NCI-H1930 (cell line): ENCODE data around the gene NCK2.

ENCODE experiments used
- DNase-seq, 2 experiments: peaks; one replicate each; lab custom pipeline; 2025; lab: John Stamatoyannopoulos, UW

The NCK2 gene

DNA sequence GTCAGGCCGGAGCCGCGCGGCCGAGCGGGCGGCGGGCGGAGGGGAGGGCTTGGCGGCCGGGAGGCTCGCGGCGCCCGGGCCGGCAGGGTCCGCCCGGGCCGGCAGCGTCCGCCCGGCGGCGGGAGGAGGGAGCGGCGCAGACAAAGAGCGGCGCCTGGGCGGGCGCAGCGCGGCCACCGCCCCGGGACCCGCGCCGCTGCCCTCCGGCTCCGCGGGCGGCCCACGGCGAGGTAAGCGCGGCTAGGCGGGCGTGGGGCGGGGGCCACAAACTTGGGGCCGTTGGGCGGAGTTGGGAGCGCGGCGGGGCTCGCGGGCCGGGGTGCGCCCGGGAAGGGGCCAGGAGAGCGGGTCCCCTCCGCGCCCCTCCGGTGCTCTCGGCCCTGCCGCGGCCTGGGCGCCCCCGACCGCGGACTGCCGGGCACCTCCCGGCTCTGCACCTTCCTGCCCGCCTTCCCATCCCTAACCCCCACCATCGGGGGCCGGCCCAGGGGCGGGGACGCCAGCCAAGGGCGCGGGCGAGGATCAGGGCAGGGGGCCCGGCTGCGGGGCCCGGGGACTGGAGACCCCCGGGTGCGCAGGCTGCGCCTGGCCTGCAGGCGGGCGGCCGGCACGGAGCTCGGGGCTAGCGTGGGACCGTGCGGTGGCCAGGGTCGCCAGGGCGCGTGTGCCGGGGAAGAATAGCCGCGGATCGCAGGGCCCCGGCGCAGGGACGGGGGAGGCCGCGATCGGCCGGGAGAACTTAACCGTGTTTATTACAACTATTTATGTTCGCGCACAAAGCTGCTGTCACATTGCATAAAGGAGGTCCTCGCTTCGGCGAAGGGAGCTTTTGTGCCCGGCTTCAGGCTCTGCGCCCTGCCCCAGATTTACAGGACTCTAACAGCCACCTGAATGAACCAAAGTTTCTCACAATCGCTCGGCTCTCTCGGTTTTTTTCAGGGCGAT, at the start of gene NCK2:
Gene NCK2, plus strand, starts transcription at position 4 of the 945 bp plus-strand sequence. CDS start 110,152 bp downstream, outside the sequence.
- DNase-seq = no peak

DNA sequence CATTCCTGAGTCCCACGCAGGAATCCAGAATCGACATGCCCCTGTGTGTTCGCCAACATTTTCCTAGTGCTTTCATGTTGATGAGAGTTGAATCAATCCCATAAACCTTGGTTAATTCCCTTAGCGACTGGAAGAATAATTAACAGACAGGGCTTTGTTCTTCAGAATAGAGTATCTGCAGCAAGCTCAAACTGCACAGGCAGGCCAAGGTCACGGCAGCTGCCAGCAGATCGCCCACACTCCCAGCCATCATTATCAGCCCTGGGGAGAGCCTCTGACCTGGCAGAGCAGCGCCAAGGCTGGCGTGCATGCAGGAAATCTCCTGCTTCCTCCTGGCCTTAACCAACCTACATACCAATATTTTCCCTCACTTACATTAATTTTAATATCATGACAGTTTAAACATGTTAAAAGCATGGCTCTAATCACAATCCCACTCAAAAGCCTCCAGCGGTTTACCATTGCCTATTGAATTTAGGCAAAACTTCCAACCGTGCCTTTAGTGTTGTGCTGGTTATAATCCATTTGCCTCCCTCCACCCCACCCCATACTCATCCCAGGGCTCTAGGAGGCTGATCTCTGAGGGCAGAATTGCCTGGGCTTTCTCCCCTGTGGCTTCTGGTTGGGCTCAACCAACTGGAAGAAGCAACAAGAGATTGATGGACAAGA, 46.8 kb upstream of the NCK2 start:
- no peak for DNase-seq

DNA sequence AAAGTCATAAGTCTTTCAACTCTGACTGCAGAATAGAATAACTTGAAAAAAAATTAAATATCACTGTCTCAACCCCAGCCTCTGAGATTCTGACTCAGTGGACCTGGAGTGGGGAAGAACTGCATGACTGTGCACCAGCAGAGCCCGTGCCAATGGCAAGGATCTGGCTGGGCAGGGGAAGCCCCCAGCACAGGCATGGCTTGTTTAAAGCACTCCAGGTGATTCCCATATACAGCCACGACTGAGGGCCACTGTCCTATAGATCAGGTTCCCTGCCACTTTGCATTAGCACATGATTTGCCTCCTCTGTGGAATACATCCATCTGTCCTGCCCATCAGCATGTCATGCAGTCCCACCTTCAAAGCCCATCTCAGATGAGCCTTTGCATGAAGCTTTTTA, 45.9 kb upstream of the NCK2 start:
- no peak for DNase-seq

DNA sequence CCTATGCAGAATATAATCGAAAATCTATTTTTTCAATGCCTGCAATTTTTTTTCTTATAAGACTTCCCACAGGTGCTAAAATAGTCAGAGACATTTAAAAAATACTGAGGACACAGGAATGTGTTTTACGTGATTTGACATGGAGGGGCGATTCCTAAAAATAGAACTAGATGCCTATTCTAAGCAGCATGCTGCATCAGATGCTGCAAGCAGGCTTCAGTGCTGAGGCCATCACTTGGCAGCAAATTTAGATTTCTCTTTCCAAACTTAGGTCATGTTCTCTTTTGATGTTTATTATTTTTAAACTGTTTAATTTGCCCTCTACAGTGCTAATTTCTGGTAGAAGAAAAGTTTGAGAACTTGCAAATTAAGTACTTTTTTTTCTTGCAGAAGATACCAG, 43.7 kb upstream of the NCK2 start:
- DNase-seq = no peak

DNA sequence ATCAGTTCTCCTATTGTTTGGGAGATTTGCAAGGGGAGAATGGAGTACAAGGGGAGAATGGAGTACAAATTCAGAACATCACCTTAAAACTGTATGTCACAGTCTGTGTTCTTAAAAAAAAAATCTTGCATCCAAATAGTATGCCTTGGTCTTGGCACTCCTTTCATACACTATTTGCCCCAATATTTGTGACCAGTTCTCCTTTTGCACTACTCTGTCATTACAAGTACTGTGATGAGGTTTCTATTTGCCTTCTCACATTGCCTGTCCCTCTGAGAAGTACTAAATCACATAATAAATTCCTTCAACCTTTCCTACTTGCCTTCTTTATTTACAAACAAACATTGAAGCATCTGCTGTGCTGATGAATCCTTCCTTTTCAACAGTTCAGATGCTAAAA, 36.0 kb upstream of the NCK2 start:
- DNase-seq = no peak

GRCh38 chr2:105711394-105711793, 33.3 kb upstream of the NCK2 start:
- DNase-seq = no peak

- DNase-seq = no peak
Observed at GRCh38 chr2:105712166-105712915, 32.4 kb upstream of the NCK2 start.

DNA sequence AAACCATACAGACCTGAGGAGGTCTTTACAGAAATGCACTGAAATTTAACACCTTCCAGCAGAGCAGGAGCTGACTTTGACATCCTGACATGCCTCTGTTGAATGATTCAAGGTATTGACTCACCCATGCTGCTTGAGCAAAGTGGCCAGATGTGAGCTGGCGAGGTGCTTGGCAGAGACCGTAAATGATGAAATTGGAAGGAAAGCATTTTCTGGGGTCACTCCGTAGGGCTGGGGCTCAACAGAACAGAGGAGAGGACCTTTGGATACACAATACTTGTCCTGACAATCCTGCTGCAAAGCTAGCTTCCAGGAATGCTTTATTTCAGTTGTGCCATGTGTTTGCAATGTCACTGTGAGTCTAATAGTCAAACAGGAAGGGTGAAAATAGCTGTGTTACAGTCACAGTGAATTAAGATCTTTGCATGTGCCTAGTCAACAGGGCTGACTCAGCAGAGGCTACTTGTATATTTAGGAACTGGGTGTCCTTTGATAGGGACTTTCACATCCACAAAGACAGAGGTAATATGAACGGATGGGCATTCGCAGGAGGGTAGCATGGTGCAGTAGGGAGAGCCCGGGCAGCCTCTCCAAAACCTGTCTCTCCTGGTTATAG, 31.6 kb upstream of the NCK2 start:
- DNase-seq = no peak

DNA sequence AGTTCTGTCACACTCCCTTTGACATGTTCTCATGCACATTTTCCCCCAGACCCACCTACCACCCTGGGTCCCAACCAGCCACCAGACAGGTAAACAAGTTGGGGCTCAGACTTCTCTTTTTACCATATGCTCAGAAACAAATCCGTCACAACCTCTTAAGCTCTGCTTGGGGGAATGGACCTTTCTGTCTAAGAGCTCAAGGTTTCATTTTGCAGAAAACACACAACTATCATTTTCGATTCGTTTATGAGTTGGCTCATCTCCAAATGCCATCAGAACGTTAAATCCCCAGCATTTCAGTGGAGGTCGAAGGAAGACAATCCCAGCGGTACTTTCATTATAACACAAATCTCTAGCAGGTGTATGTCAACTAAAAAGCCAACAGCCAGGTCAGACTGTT, 30.6 kb upstream of the NCK2 start:
- no peak for DNase-seq

DNA sequence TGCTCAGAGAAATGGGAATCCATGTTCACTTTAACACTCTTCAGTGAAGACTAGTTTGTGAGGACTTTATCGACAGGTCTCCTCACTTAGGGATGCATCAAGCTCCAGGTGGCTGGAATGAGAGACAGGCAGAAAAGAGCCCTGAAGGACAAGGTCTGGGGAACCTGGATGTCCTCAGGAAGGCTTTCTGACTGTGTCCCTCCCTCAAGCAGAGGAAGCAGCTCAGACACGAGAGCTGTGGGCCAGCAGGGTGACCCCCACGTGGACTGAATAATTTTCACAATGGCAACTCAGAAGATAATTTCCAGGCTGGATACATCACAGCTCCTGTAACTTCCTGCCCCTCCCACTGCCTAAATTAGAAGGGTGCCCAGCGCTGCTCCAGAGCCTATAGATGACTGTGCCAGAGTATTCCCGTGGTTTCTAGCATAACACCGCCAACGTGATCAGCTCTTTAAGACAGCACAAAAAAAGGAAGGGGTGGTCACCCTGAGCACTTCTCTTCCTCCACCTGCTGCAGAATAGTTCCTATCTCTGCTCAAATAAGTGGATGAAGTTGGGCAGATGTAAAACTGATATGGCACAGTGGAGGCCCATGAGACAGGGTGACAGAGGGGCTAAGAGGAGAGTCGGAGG, 25.7 kb upstream of the NCK2 start:
- no peak for DNase-seq

DNA sequence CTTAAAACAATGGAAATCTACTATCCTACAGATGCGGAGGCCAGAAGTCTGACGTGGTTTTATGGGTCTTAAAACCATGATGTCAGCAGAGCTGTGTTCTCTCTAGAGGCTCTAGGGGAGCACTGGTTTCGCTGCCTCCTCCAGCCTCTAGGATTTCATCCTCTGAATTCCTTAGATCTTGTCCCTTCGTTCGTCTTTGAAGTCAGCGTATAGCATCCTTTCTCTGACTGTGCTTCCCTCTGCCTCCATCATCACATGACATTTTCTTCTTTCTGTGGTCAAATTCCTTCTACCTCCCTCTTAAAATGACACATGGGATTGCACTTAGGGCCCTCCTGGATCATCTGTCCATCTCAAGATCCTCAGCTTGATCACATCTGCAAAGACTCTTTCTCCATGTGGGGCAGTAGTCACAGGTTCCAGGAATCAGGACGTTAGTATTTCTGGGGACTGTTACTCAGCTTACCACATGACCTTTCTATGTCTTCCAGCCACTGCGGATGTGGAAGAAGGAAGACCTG, 22.7 kb upstream of the NCK2 start:
- no peak for DNase-seq

DNA sequence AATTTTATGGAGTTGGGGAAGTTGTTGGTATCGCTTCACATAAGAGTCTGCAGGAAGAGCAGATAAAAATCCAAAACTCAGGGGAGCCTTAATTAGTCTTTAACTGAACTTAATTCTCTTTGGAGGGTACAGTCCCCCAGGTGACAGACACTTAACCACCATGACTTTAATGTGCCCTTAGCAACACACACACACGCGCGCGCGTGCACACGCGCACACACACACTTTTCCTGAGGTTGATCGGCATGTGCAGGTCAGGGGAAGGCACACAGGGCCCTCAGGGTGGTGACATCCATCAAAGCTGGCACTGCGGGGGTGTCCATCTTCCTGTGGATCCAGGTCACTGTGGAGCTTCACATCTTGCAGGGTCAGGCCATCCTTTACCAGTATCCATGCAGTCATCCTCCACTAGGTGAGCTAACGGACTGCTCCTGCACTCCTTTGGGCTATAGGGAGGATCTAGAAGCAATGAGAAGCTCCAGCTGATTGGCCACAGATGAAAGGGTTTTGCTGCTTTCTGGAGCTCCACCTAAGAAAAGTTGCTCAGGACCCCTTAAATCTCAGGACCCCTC, 21.9 kb upstream of the NCK2 start:
- no peak for DNase-seq

GRCh38 chr2:105723431-105723830, 21.3 kb upstream of the NCK2 start:
- DNase-seq = no peak

GRCh38 chr2:105725388-105725787, 19.3 kb upstream of the NCK2 start:
- no peak for DNase-seq

DNA sequence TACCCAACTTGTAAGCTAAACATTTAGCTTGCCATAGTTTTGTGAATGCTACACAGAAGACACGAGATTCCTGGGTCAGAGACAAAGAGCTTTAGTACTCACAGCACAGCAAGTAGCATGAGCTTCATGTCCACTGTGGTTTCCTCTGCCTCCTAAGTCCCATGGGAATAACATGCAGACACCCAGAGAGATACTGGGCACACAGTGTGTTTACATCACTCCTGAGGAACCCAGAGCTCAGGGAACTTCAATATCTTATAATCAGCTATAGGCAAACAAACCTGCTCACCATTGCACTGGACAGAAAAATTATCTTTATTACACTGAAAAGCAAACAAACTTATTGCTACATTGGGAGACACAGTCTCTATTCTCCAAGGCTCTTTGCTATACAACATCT, 14.5 kb upstream of the NCK2 start:
- DNase-seq = no peak

- no peak for DNase-seq
Observed at GRCh38 chr2:105731511-105731910, 13.2 kb upstream of the NCK2 start.

- DNase-seq = no peak
Observed at GRCh38 chr2:105732101-105732500, 12.6 kb upstream of the NCK2 start.

GRCh38 chr2:105732955-105733607, 11.6 kb upstream of the NCK2 start:
- DNase-seq = no peak

GRCh38 chr2:105733875-105734274, 10.8 kb upstream of the NCK2 start:
- no peak for DNase-seq

DNA sequence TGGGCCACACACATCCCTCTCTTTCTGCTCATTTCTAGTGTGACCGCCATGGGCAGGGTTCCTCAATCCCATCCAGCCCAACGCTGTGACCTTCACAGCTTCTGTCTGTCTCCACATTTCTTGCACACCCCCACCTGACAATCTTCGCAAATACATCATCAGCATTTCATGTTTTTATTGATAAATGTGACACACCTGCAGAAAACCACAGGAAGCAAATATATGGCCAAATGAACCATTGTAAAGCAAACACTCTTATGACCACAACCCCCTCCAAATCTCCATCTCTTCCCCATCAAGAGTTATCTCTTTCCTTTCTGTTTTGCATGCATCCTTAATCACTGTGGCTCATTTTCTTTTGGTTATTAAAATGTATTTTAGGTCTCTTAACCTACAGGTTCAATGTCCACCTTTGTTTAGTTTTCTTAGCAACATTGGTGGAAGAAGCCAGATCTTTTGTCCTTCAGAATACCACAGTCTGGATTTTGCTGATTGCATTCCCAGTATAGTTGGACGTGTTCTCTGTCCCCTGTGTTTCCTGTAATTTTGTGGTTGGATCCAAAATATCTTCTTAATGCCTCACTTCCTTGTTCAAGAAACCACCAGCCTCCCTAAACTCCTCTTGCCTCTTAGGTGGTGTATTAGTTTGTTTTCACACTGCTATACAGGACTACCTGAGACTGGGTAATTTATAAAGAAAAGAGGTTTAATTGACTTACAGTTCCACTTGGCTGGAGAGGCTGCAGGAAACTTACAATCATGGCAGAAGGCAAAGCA, 9.8 kb upstream of the NCK2 start:
- no peak for DNase-seq
